ENCODE data around the gene IGFBP3. TPM values are rescaled to one million over a fixed set of nuclear protein-coding genes. Genes with fewer than 3 reads are reported as not detected.
"Not testable (repeated sequence)": the region's sequence is repeated elsewhere in the genome, so short reads cannot be mapped to it uniquely, and the experiment has no call there.

IGFBP3 gene
- total RNA-seq, 2 donors from 2014 or later, result 122 to 251 TPM

DNA sequence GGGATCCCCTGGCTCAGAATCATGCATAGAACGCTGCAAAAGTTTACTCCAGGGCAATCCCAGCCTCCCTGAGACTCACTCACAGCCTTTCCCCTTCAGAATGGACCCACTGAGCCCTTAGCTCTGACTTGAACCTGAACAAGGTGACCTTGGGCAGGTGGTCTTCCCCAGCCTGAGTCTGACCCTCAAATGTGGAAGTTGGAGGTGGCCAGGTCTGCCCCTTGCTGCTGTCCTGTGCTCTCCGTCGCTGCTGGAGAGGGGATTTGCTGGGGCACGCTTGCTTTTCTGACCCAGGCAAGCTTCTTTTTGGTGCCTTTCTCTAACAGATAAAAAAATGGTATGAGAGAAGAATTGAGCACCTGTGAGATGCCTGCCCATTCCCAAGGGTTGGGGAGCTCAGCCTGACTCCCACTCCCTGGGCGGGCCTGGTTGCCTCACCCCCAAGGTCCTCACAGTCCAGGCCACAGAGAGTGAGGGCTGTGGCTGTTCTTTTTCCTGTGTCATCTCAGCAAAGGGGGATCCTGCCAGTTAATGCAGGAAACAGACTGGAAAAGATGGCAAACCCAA is 46.6 kb upstream of the IGFBP3 start:
- H3K27me3 ChIP-seq, result no peaks in the 10 kb centered on the region
- TF ChIP-seq, protein P1, sequence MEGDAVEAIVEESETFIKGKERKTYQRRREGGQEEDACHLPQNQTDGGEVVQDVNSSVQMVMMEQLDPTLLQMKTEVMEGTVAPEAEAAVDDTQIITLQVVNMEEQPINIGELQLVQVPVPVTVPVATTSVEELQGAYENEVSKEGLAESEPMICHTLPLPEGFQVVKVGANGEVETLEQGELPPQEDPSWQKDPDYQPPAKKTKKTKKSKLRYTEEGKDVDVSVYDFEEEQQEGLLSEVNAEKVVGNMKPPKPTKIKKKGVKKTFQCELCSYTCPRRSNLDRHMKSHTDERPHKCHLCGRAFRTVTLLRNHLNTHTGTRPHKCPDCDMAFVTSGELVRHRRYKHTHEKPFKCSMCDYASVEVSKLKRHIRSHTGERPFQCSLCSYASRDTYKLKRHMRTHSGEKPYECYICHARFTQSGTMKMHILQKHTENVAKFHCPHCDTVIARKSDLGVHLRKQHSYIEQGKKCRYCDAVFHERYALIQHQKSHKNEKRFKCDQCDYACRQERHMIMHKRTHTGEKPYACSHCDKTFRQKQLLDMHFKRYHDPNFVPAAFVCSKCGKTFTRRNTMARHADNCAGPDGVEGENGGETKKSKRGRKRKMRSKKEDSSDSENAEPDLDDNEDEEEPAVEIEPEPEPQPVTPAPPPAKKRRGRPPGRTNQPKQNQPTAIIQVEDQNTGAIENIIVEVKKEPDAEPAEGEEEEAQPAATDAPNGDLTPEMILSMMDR (IDR thresholded peaks at IDR 0.05), result no peak
- no peak overlapping the region for H3K4me3 ChIP-seq
- no peaks in the 10 kb centered on the region for H3K9me3 ChIP-seq
- no peak for DNase-seq (ENCODE audit: low spot score)
- H3K27ac ChIP-seq, result no peak overlapping the region
- no peaks in the 10 kb centered on the region for H3K4me1 ChIP-seq
- no peaks in the 10 kb centered on the region for H3K36me3 ChIP-seq

GRCh38 chr7:45962861-45963260 is 41.8 kb upstream of the IGFBP3 start:
- Histone ChIP-seq H3K27me3 (no peaks in the 10 kb centered on the region), H3K4me3 (no peak overlapping the region), H3K9me3 (no peaks in the 10 kb centered on the region), H3K27ac (no peak overlapping the region), H3K4me1 (no peaks in the 10 kb centered on the region), H3K36me3 (no peaks in the 10 kb centered on the region)
- TF ChIP-seq, protein P1 (IDR thresholded peaks at IDR 0.05), result no peak
- peak; percentile 44 for DNase-seq (ENCODE audit: low spot score)

- Histone ChIP-seq H3K4me1 (no peaks in the 10 kb centered on the region), H3K36me3 (no peaks in the 10 kb centered on the region), H3K4me3 (no peak overlapping the region), H3K27ac (no peak overlapping the region), H3K9me3 (peaks cover 0 to 7% of the 10 kb centered on the region in 2 donors), H3K27me3 (no peaks in the 10 kb centered on the region)
- no peak for DNase-seq (ENCODE audit: low spot score)
- TF ChIP-seq, protein P1 (IDR thresholded peaks at IDR 0.05), result no peak
Measured at GRCh38 chr7:45957721-45958120, 36.6 kb upstream of the IGFBP3 start.

- Histone ChIP-seq H3K36me3 (no peaks in the 10 kb centered on the region), H3K27me3 (no peaks in the 10 kb centered on the region), H3K4me3 (no peak overlapping the region), H3K4me1 (no peaks in the 10 kb centered on the region), H3K9me3 (peaks cover 0 to 7% of the 10 kb centered on the region in 2 donors), H3K27ac (no peak overlapping the region)
- DNase-seq (ENCODE audit: low spot score), result no peak
- TF ChIP-seq, protein P1 (IDR thresholded peaks at IDR 0.05), result no peak
Measured at GRCh38 chr7:45955286-45955685, 34.2 kb upstream of the IGFBP3 start.

GRCh38 chr7:45953055-45953454 is 32.0 kb upstream of the IGFBP3 start:
- not testable (repeated sequence) for H3K9me3 ChIP-seq; H3K4me3 ChIP-seq; H3K27ac ChIP-seq; H3K27me3 ChIP-seq; H3K4me1 ChIP-seq; DNase-seq (ENCODE audit: low spot score); H3K36me3 ChIP-seq

DNA sequence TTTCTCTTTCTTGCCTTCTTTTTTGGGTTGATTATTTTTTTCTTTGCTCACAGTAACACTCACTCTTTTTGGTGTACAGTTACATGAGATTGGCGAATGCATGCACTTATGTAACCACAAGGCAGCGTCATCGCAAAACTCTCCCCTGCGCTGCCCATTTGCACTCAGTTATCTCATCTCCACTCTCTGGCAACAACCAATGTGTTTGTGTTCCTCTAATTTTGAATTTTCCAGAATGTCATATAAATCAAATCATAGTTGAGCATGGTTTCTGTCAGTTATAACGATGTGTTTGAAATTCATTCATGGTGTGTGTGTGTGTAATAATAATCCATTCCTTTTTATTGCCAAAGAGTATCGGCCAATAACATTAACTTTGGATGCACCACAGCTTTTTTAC is 23.0 kb upstream of the IGFBP3 start:
- Histone ChIP-seq H3K4me3 (no peak overlapping the region), H3K36me3 (no peaks in the 10 kb centered on the region), H3K9me3 (no peaks in the 10 kb centered on the region), H3K27me3 (no peaks in the 10 kb centered on the region), H3K27ac (no peak overlapping the region), H3K4me1 (no peaks in the 10 kb centered on the region)
- DNase-seq (ENCODE audit: low spot score), result no peak
- TF ChIP-seq, protein P1 (IDR thresholded peaks at IDR 0.05), result no peak

Measured in right atrium auricular region (tissue), 2 donors.